ENCODE results near the gene AGPAT4. TPM values are rescaled to one million over a fixed set of nuclear protein-coding genes. Genes with fewer than 3 reads are reported as not detected.

AGPAT4 gene
- total and polyA plus RNA-seq, 5 donors: 1.5 to 5.1 (median 3.1) TPM

GRCh38 chr6:161163466-161164181 lies 110.2 kb downstream of the AGPAT4 start:
- Histone ChIP-seq H3K9me3 (ENCODE audit: control insufficient read depth, low read length) (no peaks in the 10 kb centered on the region), H3K4me1 (ENCODE audit: control insufficient read depth, insufficient read depth, low read length) (no peaks in the 10 kb centered on the region), H3K27me3 (ENCODE audit: control insufficient read depth, insufficient read depth) (no peaks in the 10 kb centered on the region), H3K4me3 (ENCODE audit: low read length) (no peak overlapping the region), H3K27ac (ENCODE audit: low read length) (no peak overlapping the region)
- ATAC-seq (no peak), DNase-seq (no peak)
- intact Hi-C loops (cut with DNase I): loop anchor here in 1 of 4 donors (10.0 kb wide), 1 partner anchor 211 kb away; no protein-coding TSS in a partner anchor
- WGBS: 96% methylated on average over 13 of the region's 13 CpGs

GRCh38 chr6:161162722-161163121 lies 111.1 kb downstream of the AGPAT4 start:
- ATAC-seq (peak in 1 of 2 donors; percentile 25), DNase-seq (no peak)
- Histone ChIP-seq H3K27ac (ENCODE audit: low read length) (no peak overlapping the region), H3K4me3 (ENCODE audit: low read length) (no peak overlapping the region), H3K4me1 (ENCODE audit: control insufficient read depth, insufficient read depth, low read length) (no peaks in the 10 kb centered on the region), H3K9me3 (ENCODE audit: control insufficient read depth, low read length) (no peaks in the 10 kb centered on the region), H3K27me3 (ENCODE audit: control insufficient read depth, insufficient read depth) (no peaks in the 10 kb centered on the region)
- intact Hi-C loops (cut with DNase I): loop anchor here in 1 of 4 donors (10.0 kb wide), 1 partner anchor 212 kb away; no protein-coding TSS in a partner anchor
- 75% methylated on average over 9 of the region's 9 CpGs for WGBS

GRCh38 chr6:161161889-161162624 lies 111.8 kb downstream of the AGPAT4 start:
- ATAC-seq (no peak), DNase-seq (no peak)
- Histone ChIP-seq H3K27me3 (ENCODE audit: control insufficient read depth, insufficient read depth) (no peaks in the 10 kb centered on the region), H3K27ac (ENCODE audit: low read length) (no peak overlapping the region), H3K4me1 (ENCODE audit: control insufficient read depth, insufficient read depth, low read length) (no peaks in the 10 kb centered on the region), H3K9me3 (ENCODE audit: control insufficient read depth, low read length) (no peaks in the 10 kb centered on the region), H3K4me3 (ENCODE audit: low read length) (no peak overlapping the region)
- intact Hi-C loops (cut with DNase I): loop anchor here in 1 of 4 donors (10.0 kb wide), 1 partner anchor 213 kb away; no protein-coding TSS in a partner anchor
- WGBS: 96% methylated on average over 16 of the region's 16 CpGs

GRCh38 chr6:161161121-161161520 lies 112.7 kb downstream of the AGPAT4 start:
- intact Hi-C loops (cut with DNase I): loop anchor here in 1 of 4 donors (10.0 kb wide), 1 partner anchor 214 kb away; no protein-coding TSS in a partner anchor
- no peak overlapping the region for H3K27ac ChIP-seq (ENCODE audit: low read length)
- no peaks in the 10 kb centered on the region for H3K9me3 ChIP-seq (ENCODE audit: control insufficient read depth, low read length)
- ATAC-seq: no peak
- H3K4me1 ChIP-seq (ENCODE audit: control insufficient read depth, insufficient read depth, low read length): no peaks in the 10 kb centered on the region
- 96% methylated on average over 15 of the region's 15 CpGs for WGBS
- no peaks in the 10 kb centered on the region for H3K27me3 ChIP-seq (ENCODE audit: control insufficient read depth, insufficient read depth)
- DNase-seq: no peak
- H3K4me3 ChIP-seq (ENCODE audit: low read length): no peak overlapping the region

GRCh38 chr6:161154796-161155335 lies 119.0 kb downstream of the AGPAT4 start:
- Histone ChIP-seq H3K27ac (ENCODE audit: low read length) (no peak overlapping the region), H3K4me1 (ENCODE audit: control insufficient read depth, insufficient read depth, low read length) (no peaks in the 10 kb centered on the region), H3K9me3 (ENCODE audit: control insufficient read depth, low read length) (no peaks in the 10 kb centered on the region), H3K4me3 (ENCODE audit: low read length) (no peak overlapping the region), H3K27me3 (ENCODE audit: control insufficient read depth, insufficient read depth) (no peaks in the 10 kb centered on the region)
- intact Hi-C loops (cut with DNase I): loop anchor here in 2 of 4 donors (5.0 kb wide), 1 partner anchor 217 kb away; no protein-coding TSS in a partner anchor
- 96% methylated on average over 13 of the region's 13 CpGs for WGBS
- no peak for DNase-seq
- ATAC-seq: no peak

GRCh38 chr6:161153725-161154124 lies 120.1 kb downstream of the AGPAT4 start:
- Histone ChIP-seq H3K27me3 (ENCODE audit: control insufficient read depth, insufficient read depth) (no peaks in the 10 kb centered on the region), H3K4me3 (ENCODE audit: low read length) (no peak overlapping the region), H3K9me3 (ENCODE audit: control insufficient read depth, low read length) (no peaks in the 10 kb centered on the region), H3K27ac (ENCODE audit: low read length) (no peak overlapping the region), H3K4me1 (ENCODE audit: control insufficient read depth, insufficient read depth, low read length) (no peaks in the 10 kb centered on the region)
- intact Hi-C loops (cut with DNase I): loop anchor here in 2 of 4 donors (5.0 kb wide), 1 partner anchor 219 kb away; no protein-coding TSS in a partner anchor
- WGBS: 96% methylated on average over 10 of the region's 10 CpGs
- peak; percentile 21 to 29 for ATAC-seq
- DNase-seq: no peak

- ATAC-seq (peak in 1 of 2 donors; percentile 58), DNase-seq (no peak)
- H3K4me1 ChIP-seq (ENCODE audit: control insufficient read depth, insufficient read depth, low read length): no peaks in the 10 kb centered on the region
- no peaks in the 10 kb centered on the region for H3K27me3 ChIP-seq (ENCODE audit: control insufficient read depth, insufficient read depth)
- 94% methylated on average over 18 of the region's 18 CpGs for WGBS
- no peak overlapping the region for H3K4me3 ChIP-seq (ENCODE audit: low read length)
- H3K9me3 ChIP-seq (ENCODE audit: control insufficient read depth, low read length): no peaks in the 10 kb centered on the region
- intact Hi-C loops (cut with DNase I): loop anchor here in 2 of 4 donors (5.0 kb wide), 1 partner anchor 219 kb away; no protein-coding TSS in a partner anchor
- H3K27ac ChIP-seq (ENCODE audit: low read length): no peak overlapping the region
Observed at GRCh38 chr6:161152907-161153662, 120.8 kb downstream of the AGPAT4 start.

GRCh38 chr6:161152527-161152862 lies 121.4 kb downstream of the AGPAT4 start:
- Histone ChIP-seq H3K27me3 (ENCODE audit: control insufficient read depth, insufficient read depth) (no peaks in the 10 kb centered on the region), H3K4me1 (ENCODE audit: control insufficient read depth, insufficient read depth, low read length) (no peaks in the 10 kb centered on the region), H3K9me3 (ENCODE audit: control insufficient read depth, low read length) (no peaks in the 10 kb centered on the region), H3K4me3 (ENCODE audit: low read length) (no peak overlapping the region), H3K27ac (ENCODE audit: low read length) (no peak overlapping the region)
- no peak for DNase-seq
- 81% methylated on average over 9 of the region's 9 CpGs for WGBS
- intact Hi-C loops (cut with DNase I): loop anchor here in 2 of 4 donors (5.0 kb wide), 1 partner anchor 220 kb away; no protein-coding TSS in a partner anchor
- no peak for ATAC-seq

GRCh38 chr6:161151660-161152526 lies 122.0 kb downstream of the AGPAT4 start:
- WGBS: 82% methylated on average over 19 of the region's 19 CpGs
- H3K4me1 ChIP-seq (ENCODE audit: control insufficient read depth, insufficient read depth, low read length): no peaks in the 10 kb centered on the region
- H3K9me3 ChIP-seq (ENCODE audit: control insufficient read depth, low read length): no peaks in the 10 kb centered on the region
- intact Hi-C loops (cut with DNase I): loop anchor here in 2 of 4 donors (5.0 kb wide), 1 partner anchor 220 kb away; no protein-coding TSS in a partner anchor
- H3K27me3 ChIP-seq (ENCODE audit: control insufficient read depth, insufficient read depth): no peaks in the 10 kb centered on the region
- no peak overlapping the region for H3K4me3 ChIP-seq (ENCODE audit: low read length)
- DNase-seq (no peak), ATAC-seq (peak; percentile 25 to 40)
- no peak overlapping the region for H3K27ac ChIP-seq (ENCODE audit: low read length)
